ENCODE measurements around the gene FOXR1.
"Not testable (repeated sequence)": the region's sequence is repeated elsewhere in the genome, so short reads cannot be mapped to it uniquely, and the experiment has no call there.

The FOXR1 gene

GRCh38 chr11:118947091-118947490 is 24.5 kb upstream of the FOXR1 start:
- DNase-seq, result no peak

DNA sequence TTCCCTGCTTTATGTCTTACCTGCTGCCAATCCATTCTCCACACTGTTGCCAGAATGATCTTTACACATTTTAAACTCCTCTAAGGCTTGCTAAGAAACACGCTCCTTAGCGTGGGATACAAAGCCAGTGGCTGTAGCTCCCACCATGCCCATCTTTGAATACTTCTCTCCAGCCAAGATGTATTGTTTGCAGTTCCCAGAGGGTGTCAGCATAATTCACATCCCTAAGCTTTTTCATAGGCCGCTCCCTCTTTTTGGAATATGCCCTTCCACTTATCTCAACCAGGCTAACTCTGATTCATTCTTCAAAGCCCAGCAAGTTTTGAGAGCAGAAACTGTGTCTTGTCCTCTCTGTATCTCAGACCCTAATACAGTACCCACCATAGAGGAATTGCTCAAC is 23.6 kb upstream of the FOXR1 start:
- DNase-seq, result no peak

DNA sequence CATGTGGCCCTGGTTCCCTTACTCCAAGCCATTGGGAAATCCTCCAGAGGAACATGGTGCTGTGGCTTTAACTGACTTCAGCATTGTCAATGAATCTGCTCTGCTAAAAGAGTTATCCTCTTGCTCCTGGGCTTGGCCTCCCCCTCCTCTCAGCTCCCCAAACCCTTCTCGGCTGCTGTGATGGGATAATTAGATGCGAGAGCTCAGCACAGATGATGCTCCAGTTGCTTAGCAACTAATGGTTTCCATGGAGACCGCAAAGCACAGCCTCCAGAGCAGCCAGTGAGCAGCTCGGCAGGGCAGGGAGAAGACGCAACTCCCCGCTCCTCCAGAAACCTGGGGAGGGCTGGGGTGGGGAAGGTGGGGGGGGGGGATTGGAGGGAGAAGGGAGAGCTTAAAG is 18.3 kb upstream of the FOXR1 start:
- DNase-seq, result no peak

DNA sequence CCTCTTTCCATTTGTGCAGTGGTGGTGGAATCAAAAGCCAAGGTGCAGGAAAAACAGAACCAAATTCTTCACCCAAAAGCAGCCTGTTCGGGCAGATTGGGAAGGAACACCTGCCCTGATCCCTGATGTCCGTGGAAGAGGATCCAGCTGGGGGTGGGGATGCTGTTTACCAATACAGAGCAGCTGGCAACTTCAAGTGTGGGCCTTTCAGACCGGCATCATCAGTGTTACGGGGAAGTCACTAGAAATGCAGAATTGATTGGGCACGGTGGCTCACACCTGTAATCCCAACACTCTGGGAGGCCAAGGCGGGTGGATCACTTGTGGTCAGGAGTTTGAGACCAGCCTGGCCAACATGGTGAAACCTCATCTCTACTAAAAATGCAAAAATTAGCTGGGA is 17.6 kb upstream of the FOXR1 start:
- DNase-seq, result not testable (repeated sequence)

GRCh38 chr11:118956094-118956846 is 15.3 kb upstream of the FOXR1 start, which contains the start of gene UPK2:
TSS of gene UPK2 (plus strand) at chr11:118956298. CDS start at chr11:118956351, 53 bp downstream.
- peak; percentile 63 to 89 (median 84) for DNase-seq

- no peak for DNase-seq
These were observed 14.6 kb upstream of the FOXR1 start for GRCh38 chr11:118956847-118957469.

- DNase-seq, result no peak
These were observed 14.0 kb upstream of the FOXR1 start for GRCh38 chr11:118957549-118957948.

GRCh38 chr11:118957968-118958367 is 13.6 kb upstream of the FOXR1 start:
- DNase-seq, result no peak

- no peak for DNase-seq
These were observed 13.0 kb upstream of the FOXR1 start for GRCh38 chr11:118958577-118958976.

DNA sequence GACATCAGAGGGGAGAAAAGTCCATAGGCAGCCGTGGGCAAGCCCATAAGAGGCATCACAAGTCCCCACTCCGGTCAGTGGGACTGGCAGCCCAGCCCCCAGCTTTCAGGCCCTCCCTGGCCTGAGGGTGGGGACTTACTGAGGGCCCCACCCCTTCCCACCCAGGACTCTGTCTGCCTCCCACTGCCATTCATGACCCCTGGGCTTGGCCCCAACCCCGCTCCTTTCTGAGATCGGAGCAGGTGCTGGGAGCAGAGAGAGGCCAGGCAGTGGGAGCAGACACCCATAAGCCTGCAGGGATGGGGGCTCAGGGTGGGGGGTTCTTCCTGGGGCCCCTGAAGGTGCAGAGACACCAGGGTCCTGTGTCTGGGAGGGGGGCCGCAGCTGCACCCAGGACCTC is 10.4 kb upstream of the FOXR1 start:
- no peak for DNase-seq

DNA sequence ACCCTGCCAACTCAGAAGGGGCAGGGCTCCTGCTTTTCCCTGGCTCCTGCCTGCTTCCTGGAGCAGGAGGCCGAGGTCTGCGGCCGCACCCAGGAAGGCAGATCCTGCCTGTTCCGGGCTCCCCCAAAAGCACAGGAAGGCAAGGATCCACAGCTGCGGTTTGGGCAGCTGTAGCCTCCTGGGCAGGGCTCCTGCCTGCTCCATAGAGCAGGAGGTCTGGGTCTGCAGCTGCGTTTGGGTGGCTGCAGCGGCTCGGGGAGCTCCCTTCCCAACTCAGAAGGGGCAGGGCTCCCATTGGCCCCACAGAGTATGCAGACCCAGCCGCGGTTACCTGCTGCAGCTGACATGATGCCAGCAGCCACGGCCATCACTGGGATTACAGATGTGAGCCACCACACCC is 10.0 kb upstream of the FOXR1 start:
- no peak for DNase-seq

GRCh38 chr11:118969508-118969907 is 2.1 kb upstream of the FOXR1 start:
- DNase-seq, result not testable (repeated sequence)

DNA sequence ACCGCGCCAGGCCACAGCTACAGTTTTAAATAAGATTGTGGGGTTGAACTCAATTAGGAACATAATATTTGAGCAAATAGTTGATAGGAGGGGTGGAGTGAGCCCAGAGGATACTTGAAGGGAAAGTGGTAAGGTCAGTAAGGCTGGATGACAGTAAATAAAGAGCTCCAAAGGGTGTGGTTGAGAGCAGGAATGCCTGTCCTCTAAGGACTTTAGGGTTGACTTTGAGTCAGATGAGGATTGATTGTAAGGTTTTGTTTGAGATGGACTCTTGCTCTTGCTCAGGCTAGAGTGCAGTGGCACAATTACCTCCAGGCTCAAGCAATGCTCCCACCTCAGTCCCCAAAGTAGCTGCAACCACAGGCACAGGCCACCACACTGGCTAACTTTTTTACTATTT is 2.4 kb downstream of the FOXR1 start:
- DNase-seq, result no peak

GRCh38 chr11:118975771-118976709 is 4.5 kb downstream of the FOXR1 start:
- no peak for DNase-seq

GRCh38 chr11:118979434-118979833 is 7.9 kb downstream of the FOXR1 start:
- no peak for DNase-seq

GRCh38 chr11:118980191-118980881 is 8.8 kb downstream of the FOXR1 start:
- no peak for DNase-seq

DNA sequence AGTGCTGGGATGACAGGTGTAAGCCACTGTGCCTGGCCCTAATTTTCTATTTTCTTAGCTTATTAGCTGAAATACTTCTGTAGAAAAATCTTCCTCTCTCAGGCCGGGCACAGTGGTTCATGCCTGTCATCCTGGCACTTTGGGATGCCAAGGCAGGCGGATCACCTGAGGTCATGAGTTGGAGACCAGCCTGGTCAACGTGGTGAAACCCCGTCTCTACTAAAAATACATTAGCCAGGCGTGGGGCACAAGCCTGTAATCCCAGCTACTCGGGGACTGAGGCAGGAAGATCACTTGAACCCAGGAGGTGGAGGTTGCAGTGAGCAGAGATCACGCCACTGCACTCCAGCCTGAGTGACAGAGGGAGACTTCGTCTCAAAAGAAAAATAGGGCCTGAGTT is 12.8 kb downstream of the FOXR1 start:
- DNase-seq, result not testable (repeated sequence)

DNA sequence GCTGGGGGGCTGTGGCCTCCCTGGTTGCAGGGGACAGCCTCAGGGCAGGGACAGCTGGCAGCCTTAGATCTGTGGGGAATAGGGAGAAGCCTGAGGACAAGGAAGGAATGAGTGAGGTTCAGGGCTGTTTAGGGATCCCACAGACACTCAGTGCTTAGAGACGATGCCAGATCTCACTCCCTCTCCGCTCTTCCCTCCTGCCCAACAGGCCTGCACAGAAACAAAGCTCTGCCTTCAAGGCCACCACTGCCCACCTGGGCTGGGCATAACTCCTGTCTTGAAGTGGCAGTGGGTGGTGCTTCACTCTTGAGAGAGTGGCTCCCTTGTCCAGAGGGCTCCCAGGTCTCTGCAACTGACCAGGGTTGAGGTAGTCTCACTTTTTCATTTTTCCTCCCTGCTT is 13.3 kb downstream of the FOXR1 start:
- DNase-seq, result no peak

DNA sequence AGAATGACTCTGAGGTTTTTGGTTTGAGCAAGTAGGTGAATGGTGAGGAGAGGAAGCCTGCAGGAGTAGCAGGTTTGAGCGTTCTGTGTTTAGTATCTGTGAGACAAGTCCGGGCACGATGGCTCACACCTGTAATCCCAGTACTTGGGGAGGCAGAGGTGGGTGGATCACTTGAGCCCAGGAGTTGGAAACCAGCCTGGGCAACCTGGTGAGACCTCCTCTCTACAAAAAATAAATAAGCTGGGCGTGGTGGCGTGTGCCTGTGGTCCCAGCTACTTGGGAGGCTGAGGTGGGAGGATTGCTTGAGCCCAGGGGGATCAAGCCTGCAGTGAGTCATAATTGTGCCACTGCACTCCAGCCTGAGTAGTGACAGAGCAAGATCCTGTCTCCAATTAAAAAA is 16.7 kb downstream of the FOXR1 start:
- DNase-seq, result no peak

DNA sequence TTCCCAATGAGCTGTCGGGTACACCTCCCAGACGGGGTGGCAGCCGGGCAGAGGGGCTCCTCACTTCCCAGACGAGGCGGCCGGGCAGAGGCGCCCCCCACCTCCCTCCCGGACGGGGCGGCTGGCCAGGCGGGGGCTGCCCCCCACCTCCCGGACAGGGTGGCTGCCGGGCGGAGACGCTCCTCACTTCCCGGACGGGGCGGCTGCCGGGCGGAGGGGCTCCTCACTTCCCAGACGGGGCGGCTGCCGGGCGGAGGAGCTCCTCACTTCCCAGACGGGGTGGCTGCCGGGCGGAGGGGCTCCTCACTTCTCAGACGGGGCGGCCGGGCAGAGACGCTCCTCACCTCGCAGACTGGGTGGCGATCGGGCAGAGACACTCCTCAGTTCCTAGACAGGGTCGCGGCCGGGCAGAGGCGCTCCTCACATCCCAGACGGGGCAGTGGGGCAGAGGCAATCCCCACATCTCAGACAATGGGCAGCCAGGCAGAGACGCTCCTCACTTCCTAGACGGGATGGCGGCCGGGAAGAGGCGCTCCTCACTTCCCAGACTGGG is 20.0 kb downstream of the FOXR1 start:
- not testable (repeated sequence) for DNase-seq

DNA sequence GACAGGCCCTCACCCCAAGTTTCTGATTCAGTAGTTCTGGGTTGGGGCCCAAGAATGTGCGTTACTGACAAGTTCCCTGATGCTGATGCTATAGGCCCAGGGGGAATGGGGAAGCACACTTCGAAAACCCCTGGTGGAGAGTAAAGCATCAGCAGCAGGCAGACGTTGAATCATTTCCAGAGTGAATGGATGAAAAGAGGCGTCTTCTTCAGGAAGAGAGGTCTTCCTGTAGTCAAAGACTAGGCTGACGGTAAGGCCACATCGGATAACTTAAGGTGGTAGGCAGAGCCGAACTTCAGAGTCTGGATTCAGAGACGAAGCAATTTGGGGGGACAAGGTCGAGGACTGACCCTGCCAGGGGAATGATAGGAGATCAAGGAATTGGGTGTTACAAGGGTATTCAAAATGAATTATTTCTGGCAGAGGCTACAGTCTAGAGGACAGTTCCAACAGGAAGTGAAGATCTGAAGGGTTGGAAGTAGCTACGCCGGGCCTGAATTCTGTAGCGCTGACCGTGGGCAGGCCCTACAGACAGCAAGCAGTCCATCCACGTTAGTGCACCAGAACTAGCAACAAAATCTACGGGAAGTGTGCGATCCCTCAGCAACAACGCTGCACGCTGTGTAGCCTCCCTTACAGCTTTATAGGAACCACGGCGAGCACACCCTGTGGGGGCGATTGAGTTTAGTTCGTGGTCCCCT is 25.5 kb downstream of the FOXR1 start:
- DNase-seq, result peak in 5 of 6 experiments; percentile 16 to 42 (median 25)

Measured in stimulated activated naive CD4-positive, alpha-beta T cell (primary cell).